ENCODE data around the gene ERVW-1. TPM values are rescaled to one million over a fixed set of nuclear protein-coding genes. Genes with fewer than 3 reads are reported as not detected.
"Not testable (repeated sequence)": the region's sequence is repeated elsewhere in the genome, so short reads cannot be mapped to it uniquely, and the experiment has no call there.

Gene ERVW-1
- under 1 TPM in 1 of 5 experiments, not detected in 4; 0.24 TPM for total RNA-seq
- polyA plus RNA-seq, result not detected
- not detected for total RNA-seq

GRCh38 chr7:92477681-92478080, at the start of gene ERVW-1:
Gene ERVW-1, minus strand, starts transcription at chr7:92477946. Its CDS starts 7,565 bp downstream, at chr7:92470381.
- H3K27me3 ChIP-seq (ENCODE audit: control insufficient read depth in 2 of 2, insufficient read depth in 2 of 2, low read length in 2 of 2); H3K36me3 ChIP-seq (ENCODE audit: control insufficient read depth in 2 of 3, insufficient read depth in 3 of 3, low read length in 3 of 3); H3K9me3 Mint-ChIP-seq; H3K9me3 ChIP-seq (ENCODE audit: control insufficient read depth in 2 of 3, low read length in 3 of 3); CTCF ChIA-PET; H3K36me3 Mint-ChIP-seq; intact Hi-C loops (cut with micrococcal nuclease); H3K27ac Mint-ChIP-seq; H3K4me1 Mint-ChIP-seq; H3K4me1 ChIP-seq (ENCODE audit: control insufficient read depth in 2 of 2, insufficient read depth in 2 of 2, low read length in 2 of 2); H3K4me3 Mint-ChIP-seq; DNase-seq; ATAC-seq; H3K27me3 Mint-ChIP-seq; H3K4me3 ChIP-seq (ENCODE audit: low read length); H3K27ac ChIP-seq (ENCODE audit: low read depth, low read length): not testable (repeated sequence)
- POLR2A ChIA-PET, result interaction anchor here (1.2 kb wide), 1 partner anchor 30 kb away, joined by 3 read pairs; no protein-coding TSS in a partner anchor

GRCh38 chr7:92523110-92523509, 45.4 kb upstream of the ERVW-1 start:
- Mint-ChIP-seq H3K27me3 (no peaks in the 10 kb centered on the region), H3K27ac (no peak overlapping the region), H3K4me3 (no peak overlapping the region), H3K9me3 (no peaks in the 10 kb centered on the region), H3K4me1 (peaks cover 14 to 33% (median 22%) of the 10 kb centered on the region in 7 donors), H3K36me3 (peaks cover 0 to 3% (median 0%) of the 10 kb centered on the region in 5 donors)
- CTCF ChIA-PET, result no interaction called here
- no peak overlapping the region for H3K4me3 ChIP-seq (ENCODE audit: low read length)
- DNase-seq (no peak), ATAC-seq (no peak)
- intact Hi-C loops (cut with micrococcal nuclease), result no loop called here
- no peaks in the 10 kb centered on the region for H3K27me3 ChIP-seq (ENCODE audit: control insufficient read depth in 2 of 2, insufficient read depth in 2 of 2, low read length in 2 of 2)
- peaks cover 5 to 12% of the 10 kb centered on the region in 2 donors for H3K4me1 ChIP-seq (ENCODE audit: control insufficient read depth in 2 of 2, insufficient read depth in 2 of 2, low read length in 2 of 2)
- no peak overlapping the region for H3K27ac ChIP-seq (ENCODE audit: low read depth, low read length)
- POLR2A ChIA-PET, result no interaction called here
- no peaks in the 10 kb centered on the region for H3K9me3 ChIP-seq (ENCODE audit: control insufficient read depth in 2 of 3, low read length in 3 of 3)
- peaks cover 0 to 12% (median 2%) of the 10 kb centered on the region in 3 experiments for H3K36me3 ChIP-seq (ENCODE audit: control insufficient read depth in 2 of 3, insufficient read depth in 3 of 3, low read length in 3 of 3)

DNA sequence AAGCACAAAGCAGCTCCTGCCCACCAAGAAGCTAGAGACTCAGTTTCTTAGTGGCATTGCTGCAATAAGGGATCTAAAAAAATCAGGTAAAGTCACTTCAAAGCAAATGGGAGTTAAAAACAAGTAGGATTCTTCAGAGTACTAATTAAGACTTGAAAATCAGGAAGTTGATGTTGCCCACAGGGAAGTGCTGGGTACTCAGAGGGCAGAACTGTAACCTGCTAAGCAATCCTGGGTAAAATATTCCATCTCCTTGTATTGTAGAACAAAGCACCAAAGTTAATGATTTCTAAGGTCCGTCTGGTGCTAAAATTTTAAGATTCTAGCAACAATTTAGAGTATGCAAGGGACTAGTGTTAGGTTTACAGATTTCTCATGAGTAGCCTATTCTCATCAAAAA, 42.3 kb upstream of the ERVW-1 start:
- H3K27ac ChIP-seq (ENCODE audit: low read depth, low read length), result no peak overlapping the region

GRCh38 chr7:92517631-92518030, 39.9 kb upstream of the ERVW-1 start:
- intact Hi-C loops (cut with micrococcal nuclease), result no loop called here
- peak overlapping the region in 2 of 9 donors; percentile 34 to 60 for H3K27ac Mint-ChIP-seq
- H3K36me3 Mint-ChIP-seq, result peaks cover 0 to 28% (median 7%) of the 10 kb centered on the region in 5 donors
- H3K4me1 ChIP-seq (ENCODE audit: control insufficient read depth in 2 of 2, insufficient read depth in 2 of 2, low read length in 2 of 2), result no peaks in the 10 kb centered on the region
- no peak overlapping the region for H3K4me3 Mint-ChIP-seq
- H3K9me3 ChIP-seq (ENCODE audit: control insufficient read depth in 2 of 3, low read length in 3 of 3), result no peaks in the 10 kb centered on the region
- H3K4me1 Mint-ChIP-seq, result peaks cover 0 to 3% (median 0%) of the 10 kb centered on the region in 7 donors
- CTCF ChIA-PET, result no interaction called here
- peaks cover 4 to 24% (median 8%) of the 10 kb centered on the region in 3 experiments for H3K36me3 ChIP-seq (ENCODE audit: control insufficient read depth in 2 of 3, insufficient read depth in 3 of 3, low read length in 3 of 3)
- H3K9me3 Mint-ChIP-seq, result no peaks in the 10 kb centered on the region
- no peak for ATAC-seq
- H3K27ac ChIP-seq (ENCODE audit: low read depth, low read length), result no peak overlapping the region
- no peak overlapping the region for H3K4me3 ChIP-seq (ENCODE audit: low read length)
- no peak for DNase-seq
- H3K27me3 Mint-ChIP-seq, result no peaks in the 10 kb centered on the region
- no peaks in the 10 kb centered on the region for H3K27me3 ChIP-seq (ENCODE audit: control insufficient read depth in 2 of 2, insufficient read depth in 2 of 2, low read length in 2 of 2)
- POLR2A ChIA-PET, result no interaction called here

More for the DNA sequence above, 42.3 kb upstream of the ERVW-1 start:
- peaks cover 0 to 6% (median 0%) of the 10 kb centered on the region in 7 donors for H3K4me1 Mint-ChIP-seq
- Histone ChIP-seq H3K4me3 (ENCODE audit: low read length) (no peak overlapping the region), H3K36me3 (ENCODE audit: control insufficient read depth in 2 of 3, insufficient read depth in 3 of 3, low read length in 3 of 3) (peaks cover 4 to 19% (median 8%) of the 10 kb centered on the region in 3 experiments), H3K4me1 (ENCODE audit: control insufficient read depth in 2 of 2, insufficient read depth in 2 of 2, low read length in 2 of 2) (no peaks in the 10 kb centered on the region), H3K9me3 (ENCODE audit: control insufficient read depth in 2 of 3, low read length in 3 of 3) (no peaks in the 10 kb centered on the region), H3K27me3 (ENCODE audit: control insufficient read depth in 2 of 2, insufficient read depth in 2 of 2, low read length in 2 of 2) (no peaks in the 10 kb centered on the region)
- POLR2A ChIA-PET, result no interaction called here
- CTCF ChIA-PET, result no interaction called here
- no peak overlapping the region for H3K4me3 Mint-ChIP-seq
- DNase-seq (no peak), ATAC-seq (no peak)
- H3K27ac Mint-ChIP-seq, result peak overlapping the region in 8 of 9 donors; percentile 6 to 46 (median 22)
- no peaks in the 10 kb centered on the region for H3K27me3 Mint-ChIP-seq
- H3K9me3 Mint-ChIP-seq, result no peaks in the 10 kb centered on the region
- H3K36me3 Mint-ChIP-seq, result peaks cover 0 to 19% (median 2%) of the 10 kb centered on the region in 5 donors
- intact Hi-C loops (cut with micrococcal nuclease), result no loop called here

DNA sequence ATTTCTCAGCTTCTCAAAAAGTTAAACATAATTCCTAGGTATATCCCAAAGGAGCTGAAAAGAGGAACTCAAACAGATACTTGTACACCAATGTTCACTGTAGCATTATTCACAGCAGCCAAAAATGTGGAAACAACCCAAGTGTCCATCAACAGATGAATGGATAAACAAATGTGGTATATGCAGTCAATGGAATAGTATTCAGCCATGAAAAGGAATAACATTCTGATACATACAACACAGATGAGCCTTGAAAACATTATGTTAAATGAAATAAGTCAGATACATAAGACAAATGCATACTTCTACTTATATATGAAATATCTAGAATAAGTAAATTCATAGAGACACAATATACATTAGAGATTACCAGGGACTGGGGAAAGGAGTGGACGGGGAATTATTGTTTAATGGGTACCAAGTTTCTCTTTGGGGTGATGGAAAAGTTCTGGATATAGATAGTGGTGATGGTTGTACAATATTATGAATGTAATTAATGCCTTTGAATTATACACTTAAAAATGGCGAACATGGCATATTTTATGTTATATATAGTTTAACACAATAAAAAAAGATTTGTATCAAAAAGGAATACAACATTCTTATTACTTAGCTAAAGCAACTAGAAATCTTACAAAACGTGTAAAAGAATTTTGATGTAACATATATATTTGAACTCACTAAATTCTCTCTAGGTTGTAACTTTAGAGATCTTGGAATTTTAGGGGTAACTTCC, 35.6 kb upstream of the ERVW-1 start:
- Mint-ChIP-seq H3K27ac (no peak overlapping the region), H3K9me3 (no peaks in the 10 kb centered on the region), H3K27me3 (no peaks in the 10 kb centered on the region), H3K36me3 (peaks cover 0 to 42% (median 9%) of the 10 kb centered on the region in 5 donors), H3K4me3 (no peak overlapping the region), H3K4me1 (no peaks in the 10 kb centered on the region)
- no peak overlapping the region for H3K27ac ChIP-seq (ENCODE audit: low read depth, low read length)
- H3K4me1 ChIP-seq (ENCODE audit: control insufficient read depth in 2 of 2, insufficient read depth in 2 of 2, low read length in 2 of 2), result no peaks in the 10 kb centered on the region
- CTCF ChIA-PET, result no interaction called here
- H3K9me3 ChIP-seq (ENCODE audit: control insufficient read depth in 2 of 3, low read length in 3 of 3), result no peaks in the 10 kb centered on the region
- DNase-seq (no peak), ATAC-seq (no peak)
- no peak overlapping the region for H3K4me3 ChIP-seq (ENCODE audit: low read length)
- H3K36me3 ChIP-seq (ENCODE audit: control insufficient read depth in 2 of 3, insufficient read depth in 3 of 3, low read length in 3 of 3), result peaks cover 4 to 19% (median 8%) of the 10 kb centered on the region in 3 experiments
- POLR2A ChIA-PET, result interaction anchor here (0.6 kb wide), 1 partner anchor 197 kb away, joined by 3 read pairs; no protein-coding TSS in a partner anchor
- no peaks in the 10 kb centered on the region for H3K27me3 ChIP-seq (ENCODE audit: control insufficient read depth in 2 of 2, insufficient read depth in 2 of 2, low read length in 2 of 2)
- intact Hi-C loops (cut with micrococcal nuclease), result no loop called here

- ATAC-seq (no peak), DNase-seq (no peak)
- H3K4me3 ChIP-seq (ENCODE audit: low read length), result no peak overlapping the region
- no peak overlapping the region for H3K27ac Mint-ChIP-seq
- POLR2A ChIA-PET, result no interaction called here
- no peaks in the 10 kb centered on the region for H3K4me1 ChIP-seq (ENCODE audit: control insufficient read depth in 2 of 2, insufficient read depth in 2 of 2, low read length in 2 of 2)
- H3K9me3 ChIP-seq (ENCODE audit: control insufficient read depth in 2 of 3, low read length in 3 of 3), result no peaks in the 10 kb centered on the region
- intact Hi-C loops (cut with micrococcal nuclease), result no loop called here
- H3K4me3 Mint-ChIP-seq, result no peak overlapping the region
- H3K27ac ChIP-seq (ENCODE audit: low read depth, low read length), result no peak overlapping the region
- H3K36me3 Mint-ChIP-seq, result peaks cover 6 to 42% (median 13%) of the 10 kb centered on the region in 5 donors
- peaks cover 0 to 15% (median 3%) of the 10 kb centered on the region in 3 experiments for H3K36me3 ChIP-seq (ENCODE audit: control insufficient read depth in 2 of 3, insufficient read depth in 3 of 3, low read length in 3 of 3)
- no peaks in the 10 kb centered on the region for H3K27me3 Mint-ChIP-seq
- no peaks in the 10 kb centered on the region for H3K27me3 ChIP-seq (ENCODE audit: control insufficient read depth in 2 of 2, insufficient read depth in 2 of 2, low read length in 2 of 2)
- H3K9me3 Mint-ChIP-seq, result no peaks in the 10 kb centered on the region
- CTCF ChIA-PET, result no interaction called here
- H3K4me1 Mint-ChIP-seq, result peaks cover 0 to 2% (median 0%) of the 10 kb centered on the region in 7 donors
These were observed 31.2 kb upstream of the ERVW-1 start for GRCh38 chr7:92508946-92509345.

GRCh38 chr7:92506363-92506762, 28.6 kb upstream of the ERVW-1 start:
- ChIA-PET CTCF (no interaction called here), POLR2A (interaction anchor here (1.6 kb wide), 1 partner anchor 22 kb away, joined by 5 read pairs; the partner anchor contains the start of genes PEX1 and RBM48)
- H3K4me3 Mint-ChIP-seq, result no peak overlapping the region
- no peak overlapping the region for H3K27ac Mint-ChIP-seq
- peaks cover 0 to 9% (median 0%) of the 10 kb centered on the region in 7 donors for H3K4me1 Mint-ChIP-seq
- Histone ChIP-seq H3K4me1 (ENCODE audit: control insufficient read depth in 2 of 2, insufficient read depth in 2 of 2, low read length in 2 of 2) (no peaks in the 10 kb centered on the region), H3K27ac (ENCODE audit: low read depth, low read length) (no peak overlapping the region), H3K27me3 (ENCODE audit: control insufficient read depth in 2 of 2, insufficient read depth in 2 of 2, low read length in 2 of 2) (no peaks in the 10 kb centered on the region), H3K4me3 (ENCODE audit: low read length) (no peak overlapping the region), H3K36me3 (ENCODE audit: control insufficient read depth in 2 of 3, insufficient read depth in 3 of 3, low read length in 3 of 3) (peaks cover 0 to 19% (median 17%) of the 10 kb centered on the region in 3 experiments), H3K9me3 (ENCODE audit: control insufficient read depth in 2 of 3, low read length in 3 of 3) (no peaks in the 10 kb centered on the region)
- DNase-seq, result no peak
- no peak for ATAC-seq
- intact Hi-C loops (cut with micrococcal nuclease), result no loop called here
- no peaks in the 10 kb centered on the region for H3K9me3 Mint-ChIP-seq
- H3K27me3 Mint-ChIP-seq, result no peaks in the 10 kb centered on the region
- H3K36me3 Mint-ChIP-seq, result peaks cover 6 to 41% (median 13%) of the 10 kb centered on the region in 5 donors
